Skeletal muscle tissue (tissue), 4 donors: ENCODE results near the gene PARD3B. TPM values are rescaled to one million over a fixed set of nuclear protein-coding genes. Genes with fewer than 3 reads are reported as not detected.

Source experiments
- H3K27ac ChIP-seq: one replicate; pipeline ENCODE4 v1.7.0; 2013; ENCODE audit warnings: mild to moderate bottlenecking, low read depth, low read length, inconsistent platforms
- H3K27me3 ChIP-seq, 3 donors: one replicate each; pipeline ENCODE4 v1.7.0; 2013; ENCODE audit warnings: low read length in 3 of 3; ENCODE audit not compliant: control insufficient read depth in 3 of 3, insufficient read depth in 3 of 3
- H3K36me3 ChIP-seq, 3 donors: one replicate each; pipeline ENCODE4 v1.7.0; 2013; ENCODE audit warnings: low read length in 3 of 3; ENCODE audit not compliant: control insufficient read depth in 3 of 3, insufficient read depth in 3 of 3
- H3K4me1 ChIP-seq, 3 donors: one replicate each; pipeline ENCODE4 v1.7.0; 2013; ENCODE audit warnings: low read length in 3 of 3, mild to moderate bottlenecking in 3 of 3; ENCODE audit not compliant: control insufficient read depth in 3 of 3, insufficient read depth in 3 of 3
- H3K4me3 ChIP-seq, 3 donors: one replicate each; pipeline ENCODE4 v1.7.0; 2013; ENCODE audit warnings: low read length in 3 of 3
- H3K9ac ChIP-seq, 3 donors: one replicate each; pipeline ENCODE4 v1.7.0; 2013; ENCODE audit warnings: low read length in 3 of 3, mild to moderate bottlenecking in 3 of 3, moderate library complexity in 2 of 3, low read depth in 1 of 3
- H3K9me3 ChIP-seq, 3 donors: one replicate each; pipeline ENCODE4 v1.7.0; 2013; ENCODE audit warnings: low read length in 3 of 3; ENCODE audit not compliant: control insufficient read depth in 3 of 3
- total RNA-seq: library from RNA; depleted of rRNA; stranded (reverse); fragments of >200 nt; gene quantifications from one replicate; pipeline ENCODE4 v1.2.3, GENCODE V29; 2014
- donor health status: Osteomylitis.

The PARD3B gene
- total RNA-seq, 1 donor from 2014 or later = 19.8 TPM

DNA sequence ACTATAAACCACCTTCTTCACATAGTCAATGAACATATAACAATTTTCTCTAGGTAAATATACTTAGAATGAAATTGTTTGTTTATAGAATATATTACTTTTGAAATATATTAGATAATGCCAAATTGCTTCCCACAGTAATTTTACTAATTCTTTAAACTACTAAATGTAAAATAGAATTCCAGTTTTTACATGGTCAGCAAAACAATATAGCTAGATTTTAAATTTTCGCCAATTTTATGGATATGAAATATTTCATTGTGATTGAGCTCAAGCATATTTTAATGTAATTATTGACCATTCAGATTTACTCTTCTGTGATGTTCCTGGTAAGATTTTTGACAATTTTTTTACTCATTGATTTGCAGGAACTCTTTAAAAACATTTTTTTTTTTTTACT is 444.6 kb downstream of the PARD3B start:
- Histone ChIP-seq H3K27me3 (no peaks in the 10 kb centered on the region), H3K4me3 (no peak overlapping the region), H3K9ac (no peak overlapping the region), H3K9me3 (no peaks in the 10 kb centered on the region), H3K27ac (no peak overlapping the region), H3K36me3 (no peaks in the 10 kb centered on the region), H3K4me1 (no peaks in the 10 kb centered on the region)

DNA sequence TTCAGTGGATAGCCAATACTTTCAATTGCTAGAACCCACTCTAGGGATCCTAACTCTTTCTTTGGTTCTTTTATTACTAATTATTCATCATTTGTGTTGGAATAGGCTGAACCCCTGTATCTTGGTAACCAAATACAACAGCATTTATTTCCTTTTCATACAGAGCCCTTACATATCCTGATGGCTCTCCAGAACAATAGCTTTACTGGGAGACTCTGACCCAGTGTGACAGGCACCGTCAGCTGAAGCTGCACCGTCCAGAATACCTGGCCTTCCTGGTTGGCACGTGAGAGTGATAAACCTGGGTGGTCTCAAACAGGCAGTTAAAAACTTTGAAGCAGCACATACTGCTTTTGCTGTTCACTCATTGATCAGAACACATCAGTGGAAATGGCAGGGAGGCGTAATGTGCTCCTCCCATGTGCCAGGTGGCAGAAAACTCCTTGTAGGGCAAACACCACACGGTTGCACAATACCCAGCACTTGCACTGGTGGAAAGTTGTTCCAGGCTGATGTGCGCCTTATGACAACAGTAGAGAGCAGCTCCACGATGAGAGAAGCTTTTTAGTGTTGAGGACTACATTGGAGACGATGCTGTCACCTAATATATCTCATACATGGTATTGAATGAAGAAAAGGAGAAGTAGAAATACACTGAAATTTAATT is 456.2 kb downstream of the PARD3B start:
- H3K27ac ChIP-seq = no peak overlapping the region
- H3K4me3 ChIP-seq = no peak overlapping the region
- H3K9me3 ChIP-seq = no peaks in the 10 kb centered on the region
- H3K36me3 ChIP-seq = no peaks in the 10 kb centered on the region
- H3K4me1 ChIP-seq = peaks cover 0 to 5% (median 0%) of the 10 kb centered on the region in 3 donors
- no peaks in the 10 kb centered on the region for H3K27me3 ChIP-seq
- H3K9ac ChIP-seq = no peak overlapping the region

DNA sequence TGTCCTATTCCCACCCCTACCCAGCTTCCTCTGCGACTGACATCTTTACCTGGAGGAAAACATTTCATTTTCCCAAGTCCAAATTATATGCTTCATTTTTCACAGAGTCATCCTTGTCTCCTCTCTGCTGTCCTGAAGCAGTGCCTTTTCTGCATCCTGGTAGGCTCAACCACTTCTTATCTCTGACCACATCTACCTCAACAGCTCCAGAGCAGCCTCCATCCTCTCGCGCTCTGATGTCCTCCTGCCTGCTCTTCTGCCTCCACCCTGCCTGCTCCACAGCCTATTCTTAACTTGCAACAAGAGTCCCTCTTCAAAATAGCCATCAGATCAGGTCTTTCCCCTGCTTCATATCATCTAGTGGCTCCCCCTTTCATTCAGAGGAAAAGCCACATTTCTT is 457.1 kb downstream of the PARD3B start:
- Histone ChIP-seq H3K27ac (no peak overlapping the region), H3K4me1 (peaks cover 0 to 5% (median 0%) of the 10 kb centered on the region in 3 donors), H3K9me3 (no peaks in the 10 kb centered on the region), H3K4me3 (no peak overlapping the region), H3K9ac (no peak overlapping the region), H3K27me3 (no peaks in the 10 kb centered on the region), H3K36me3 (no peaks in the 10 kb centered on the region)

DNA sequence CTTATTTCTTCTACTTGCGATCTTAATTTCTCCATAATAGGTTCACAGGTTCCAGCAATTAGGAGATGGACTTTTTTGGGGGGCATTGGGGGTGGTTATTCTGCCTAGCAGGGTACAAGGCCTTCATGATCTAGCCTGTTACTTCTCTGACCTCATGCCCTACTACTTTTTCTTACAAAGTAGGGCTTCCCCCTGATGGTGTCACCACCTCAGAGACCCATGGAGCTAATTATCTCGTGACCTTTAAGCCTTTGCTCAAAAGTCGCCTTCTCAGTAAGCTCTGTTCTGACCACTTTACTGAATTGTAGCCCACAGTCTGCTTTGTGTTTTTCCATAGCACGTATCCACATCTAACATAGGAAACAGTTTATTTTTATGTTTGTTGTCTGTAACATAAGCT is 458.0 kb downstream of the PARD3B start:
- H3K4me1 ChIP-seq = peaks cover 0 to 5% (median 0%) of the 10 kb centered on the region in 3 donors
- no peak overlapping the region for H3K9ac ChIP-seq
- H3K9me3 ChIP-seq = no peaks in the 10 kb centered on the region
- no peaks in the 10 kb centered on the region for H3K27me3 ChIP-seq
- no peaks in the 10 kb centered on the region for H3K36me3 ChIP-seq
- H3K4me3 ChIP-seq = no peak overlapping the region
- H3K27ac ChIP-seq = no peak overlapping the region

DNA sequence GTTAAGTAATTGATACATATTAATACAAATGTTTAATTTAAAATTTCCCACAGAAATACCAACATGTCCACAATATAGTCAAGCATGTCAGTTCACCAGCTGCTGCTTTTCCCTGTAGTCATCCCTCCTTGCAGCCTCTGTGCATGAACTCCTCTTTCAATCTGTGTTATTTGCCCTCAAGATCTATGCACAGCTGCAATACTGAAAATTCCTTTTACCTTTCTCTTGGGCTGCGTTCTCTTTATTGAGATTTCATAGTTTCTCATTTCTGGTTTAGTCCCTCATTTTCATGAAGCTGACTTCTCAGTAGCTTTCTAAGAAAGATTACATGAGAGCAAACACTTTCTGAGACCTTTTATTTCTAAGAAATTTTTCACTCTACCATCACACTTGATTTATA is 464.9 kb downstream of the PARD3B start:
- H3K9ac ChIP-seq = no peak overlapping the region
- H3K27me3 ChIP-seq = no peaks in the 10 kb centered on the region
- no peaks in the 10 kb centered on the region for H3K9me3 ChIP-seq
- H3K4me1 ChIP-seq = no peaks in the 10 kb centered on the region
- H3K36me3 ChIP-seq = no peaks in the 10 kb centered on the region
- H3K27ac ChIP-seq = no peak overlapping the region
- H3K4me3 ChIP-seq = no peak overlapping the region

DNA sequence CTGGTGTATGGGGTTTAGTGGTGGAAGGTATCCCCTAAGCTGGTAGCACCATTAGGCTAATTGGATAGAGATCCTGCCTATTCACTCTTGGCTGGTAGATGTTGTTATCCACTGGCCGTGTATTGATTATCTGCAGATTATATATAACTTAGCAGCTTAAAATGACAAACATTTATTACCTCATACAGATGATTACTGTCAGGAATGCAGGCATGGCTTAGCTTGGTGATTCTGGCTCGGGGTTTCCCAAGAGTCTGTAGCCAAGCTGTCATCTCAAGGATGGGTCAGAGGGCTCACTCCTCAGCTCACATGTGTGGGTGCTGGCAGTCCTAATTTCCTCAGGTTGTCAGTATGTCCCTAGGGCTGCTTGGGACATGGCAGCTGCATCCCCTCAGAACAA is 465.8 kb downstream of the PARD3B start:
- Histone ChIP-seq H3K36me3 (no peaks in the 10 kb centered on the region), H3K9ac (no peak overlapping the region), H3K4me1 (no peaks in the 10 kb centered on the region), H3K27ac (no peak overlapping the region), H3K27me3 (no peaks in the 10 kb centered on the region), H3K4me3 (no peak overlapping the region), H3K9me3 (no peaks in the 10 kb centered on the region)

DNA sequence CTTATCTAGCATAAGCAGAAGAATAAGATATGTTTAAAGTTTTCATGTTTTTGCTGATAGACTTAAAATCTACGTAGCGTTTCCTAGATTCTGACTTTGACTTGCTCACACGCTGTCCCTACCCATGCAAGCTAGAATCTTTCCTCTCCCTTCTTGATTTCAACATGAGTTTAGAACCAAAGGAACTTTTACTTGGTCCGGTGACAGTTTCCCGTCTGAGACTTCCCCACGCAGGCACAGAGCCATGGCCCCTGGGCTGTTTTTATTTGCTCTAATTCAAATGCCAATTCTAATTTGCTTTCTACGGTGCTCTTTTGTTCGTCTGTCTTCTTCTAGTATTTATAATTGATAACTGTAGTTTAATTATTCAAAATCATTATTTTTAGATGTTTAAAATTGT is 467.7 kb downstream of the PARD3B start:
- H3K9ac ChIP-seq = no peak overlapping the region
- H3K27ac ChIP-seq = no peak overlapping the region
- H3K4me3 ChIP-seq = no peak overlapping the region
- no peaks in the 10 kb centered on the region for H3K27me3 ChIP-seq
- no peaks in the 10 kb centered on the region for H3K36me3 ChIP-seq
- no peaks in the 10 kb centered on the region for H3K9me3 ChIP-seq
- no peaks in the 10 kb centered on the region for H3K4me1 ChIP-seq

DNA sequence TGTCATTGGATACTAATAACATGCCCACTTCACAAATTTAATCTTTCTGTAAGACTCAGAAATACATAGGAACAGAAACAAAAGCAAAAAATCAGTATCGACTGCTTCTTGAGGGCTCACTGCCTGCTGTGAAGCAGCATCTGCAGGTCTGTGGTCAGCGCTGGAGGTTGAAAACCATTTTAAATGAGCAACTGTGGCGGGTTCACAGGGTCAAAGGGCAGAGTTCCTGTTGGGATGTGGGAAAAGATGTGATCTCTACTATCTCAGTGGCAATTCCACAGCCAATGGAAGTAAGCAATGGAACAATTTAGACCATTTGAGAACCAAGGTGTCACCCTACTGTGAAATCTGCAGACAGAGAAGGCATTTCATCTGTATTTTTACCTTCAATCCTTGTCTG is 468.3 kb downstream of the PARD3B start:
- no peaks in the 10 kb centered on the region for H3K9me3 ChIP-seq
- H3K36me3 ChIP-seq = no peaks in the 10 kb centered on the region
- no peaks in the 10 kb centered on the region for H3K27me3 ChIP-seq
- no peak overlapping the region for H3K9ac ChIP-seq
- H3K27ac ChIP-seq = no peak overlapping the region
- no peaks in the 10 kb centered on the region for H3K4me1 ChIP-seq
- no peak overlapping the region for H3K4me3 ChIP-seq

DNA sequence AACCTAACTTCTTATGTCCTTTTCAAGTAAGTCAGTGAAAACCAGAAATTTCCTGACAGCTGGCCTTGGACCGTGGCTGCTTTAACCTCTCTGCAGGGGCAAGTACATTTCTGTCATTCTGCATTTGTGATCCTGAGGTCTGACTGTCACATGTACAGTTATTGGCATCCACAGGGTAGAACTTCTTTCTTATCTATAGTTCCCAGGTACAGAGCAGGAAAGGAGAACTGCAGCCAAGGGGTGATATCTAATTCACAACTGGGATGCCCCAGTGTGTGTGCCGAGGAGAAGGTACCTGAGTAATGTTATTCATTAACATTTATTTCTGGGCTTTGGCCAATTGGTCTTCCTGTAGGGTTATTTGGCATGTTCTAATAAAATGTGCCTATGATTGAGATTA is 468.9 kb downstream of the PARD3B start:
- Histone ChIP-seq H3K27ac (no peak overlapping the region), H3K9me3 (no peaks in the 10 kb centered on the region), H3K27me3 (no peaks in the 10 kb centered on the region), H3K4me3 (no peak overlapping the region), H3K4me1 (no peaks in the 10 kb centered on the region), H3K9ac (no peak overlapping the region), H3K36me3 (no peaks in the 10 kb centered on the region)

DNA sequence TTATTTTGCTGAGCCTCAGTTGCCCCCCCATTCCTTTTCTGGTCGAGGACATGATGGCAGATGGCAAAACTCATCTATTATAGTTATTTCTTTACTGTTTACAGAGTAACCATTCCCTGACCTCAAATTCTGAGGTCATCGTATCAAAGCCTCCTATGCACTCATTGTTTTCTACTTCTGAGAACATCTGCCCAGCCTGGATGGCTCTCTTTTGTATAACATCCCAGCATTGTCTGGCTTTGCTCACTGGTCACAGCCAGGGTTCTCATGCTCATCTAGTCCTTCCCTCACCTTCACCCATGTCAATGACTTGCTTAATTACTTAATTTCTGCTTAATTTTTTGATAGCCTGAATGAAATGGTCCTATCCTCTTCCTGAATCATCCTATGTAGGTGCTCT is 472.1 kb downstream of the PARD3B start:
- Histone ChIP-seq H3K4me1 (no peaks in the 10 kb centered on the region), H3K9me3 (no peaks in the 10 kb centered on the region), H3K4me3 (no peak overlapping the region), H3K9ac (no peak overlapping the region), H3K27ac (no peak overlapping the region), H3K27me3 (no peaks in the 10 kb centered on the region), H3K36me3 (no peaks in the 10 kb centered on the region)
